22Rv1 (cell line): ENCODE measurements around the gene FAM89B.

Source experiments
- H3K27ac ChIP-seq: fragments of 450-650 bp; 2 replicates; pipeline ENCODE4 v1.5.1; 2017
- CTCF ChIP-seq: fragments of 450-650 bp; IDR thresholded peaks from 2 replicates; pipeline ENCODE4 v1.5.1; 2017; ENCODE audit warnings: mild to moderate bottlenecking
- ZFX ChIP-seq: fragments of 450-650 bp; IDR thresholded peaks from 2 replicates; pipeline ENCODE4 v1.6.1; 2017; ENCODE audit warnings: antibody characterized with exemption, borderline replicate concordance

Gene FAM89B

GRCh38 chr11:65528819-65529350 lies 43.5 kb upstream of the FAM89B start:
- no peak overlapping the region for H3K27ac ChIP-seq
- TF ChIP-seq CTCF = no peak
- TF ChIP-seq ZFX = no peak

GRCh38 chr11:65529475-65530156 lies 42.7 kb upstream of the FAM89B start:
- H3K27ac ChIP-seq = no peak overlapping the region
- TF ChIP-seq CTCF = no peak
- no peak for TF ChIP-seq ZFX

GRCh38 chr11:65530157-65530496 lies 42.2 kb upstream of the FAM89B start:
- peak; percentile 34; the same call in 1 of the 2 replicates for TF ChIP-seq CTCF
- no peak for TF ChIP-seq ZFX
- no peak overlapping the region for H3K27ac ChIP-seq

GRCh38 chr11:65532388-65533064 lies 39.8 kb upstream of the FAM89B start:
- 0 out of 2 replicates have a peak overlapping the region, but pooled peaks have one; percentile 4 for H3K27ac ChIP-seq
- TF ChIP-seq CTCF (no peak), ZFX (no peak)

- no peak overlapping the region for H3K27ac ChIP-seq
- TF ChIP-seq CTCF (no peak), ZFX (no peak)
These were observed 37.2 kb upstream of the FAM89B start for GRCh38 chr11:65535102-65535501.

- TF ChIP-seq ZFX = no peak
- TF ChIP-seq CTCF = no peak
- H3K27ac ChIP-seq = peak overlapping the region; percentile 97
These were observed 35.7 kb upstream of the FAM89B start for GRCh38 chr11:65536412-65537295.
